ENCODE data around the gene TEX11.

Gene TEX11

DNA sequence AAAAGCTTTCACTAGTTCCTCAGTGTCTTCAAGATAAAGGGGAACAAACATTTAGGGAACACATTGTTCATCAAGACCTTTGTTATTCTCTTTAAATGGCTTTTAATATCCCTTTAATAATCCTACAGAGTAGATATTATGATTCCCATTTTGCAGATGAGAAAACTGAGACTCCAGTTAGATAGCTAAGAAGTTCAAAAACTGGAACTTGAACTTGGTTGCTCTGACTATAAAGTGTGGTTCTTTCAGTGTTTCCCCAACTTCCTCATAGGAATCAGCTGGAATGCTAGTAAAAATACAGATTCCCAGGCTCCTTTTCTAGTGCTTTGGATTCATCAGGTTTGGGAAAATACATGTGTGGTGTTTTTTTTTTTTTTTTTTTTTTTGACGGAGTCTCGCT is 426.2 kb downstream of the TEX11 start:
- DNase-seq = no peak

DNA sequence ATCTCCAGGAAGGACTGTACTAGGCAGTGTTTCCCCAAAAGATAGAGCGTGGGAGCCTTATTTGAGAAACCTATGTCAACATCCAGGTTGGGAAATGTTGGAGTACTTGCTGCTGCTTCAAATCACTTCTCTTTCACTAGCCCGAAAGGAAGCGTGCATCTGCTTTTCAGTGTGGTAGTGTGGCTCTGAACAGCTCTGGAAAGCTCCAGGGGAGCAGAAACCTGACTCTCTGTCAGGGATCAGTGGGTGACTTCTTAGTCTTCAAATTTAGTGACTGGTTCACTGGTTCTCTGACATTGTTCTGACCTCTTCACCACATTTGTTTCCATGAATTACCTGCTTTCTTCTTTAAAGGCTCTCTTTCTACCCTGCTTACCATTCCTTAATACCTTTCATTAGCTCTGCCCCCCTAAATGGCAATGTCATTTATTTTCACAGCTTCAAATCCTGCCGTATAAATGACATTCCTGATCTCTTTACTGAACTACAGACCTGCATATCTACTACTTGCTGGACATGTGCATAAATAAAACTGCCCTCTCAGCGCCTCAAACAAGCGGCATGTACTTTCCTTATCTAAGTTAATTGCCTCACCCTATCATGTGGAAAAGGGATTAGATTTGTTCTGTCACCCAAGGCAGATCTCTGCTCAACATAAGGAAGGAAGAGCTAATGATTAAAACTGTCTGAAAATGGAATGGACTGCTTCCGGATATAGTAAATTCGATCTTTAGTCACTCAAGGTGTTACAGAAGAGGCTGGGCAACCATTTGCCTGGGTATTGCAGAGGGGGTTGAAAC is 426.8 kb downstream of the TEX11 start:
- DNase-seq = no peak

DNA sequence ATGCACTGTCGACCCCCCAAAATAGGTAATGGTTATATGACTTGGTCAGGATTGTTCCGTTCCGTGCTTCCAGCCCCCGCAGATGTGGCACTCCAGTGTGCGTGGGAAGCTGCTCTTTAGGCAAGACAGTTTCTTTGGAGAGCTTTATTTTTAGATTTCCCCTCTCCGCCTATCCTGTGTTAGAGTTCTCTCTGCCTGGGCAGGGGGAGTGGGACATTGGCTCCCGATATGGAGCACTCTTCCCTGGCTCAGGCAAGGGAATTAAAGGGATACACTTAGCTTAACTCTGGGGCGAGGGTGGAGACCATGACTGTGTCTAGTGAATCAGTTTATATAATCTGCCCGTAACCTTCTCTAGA is 427.9 kb downstream of the TEX11 start:
- no peak for DNase-seq

DNA sequence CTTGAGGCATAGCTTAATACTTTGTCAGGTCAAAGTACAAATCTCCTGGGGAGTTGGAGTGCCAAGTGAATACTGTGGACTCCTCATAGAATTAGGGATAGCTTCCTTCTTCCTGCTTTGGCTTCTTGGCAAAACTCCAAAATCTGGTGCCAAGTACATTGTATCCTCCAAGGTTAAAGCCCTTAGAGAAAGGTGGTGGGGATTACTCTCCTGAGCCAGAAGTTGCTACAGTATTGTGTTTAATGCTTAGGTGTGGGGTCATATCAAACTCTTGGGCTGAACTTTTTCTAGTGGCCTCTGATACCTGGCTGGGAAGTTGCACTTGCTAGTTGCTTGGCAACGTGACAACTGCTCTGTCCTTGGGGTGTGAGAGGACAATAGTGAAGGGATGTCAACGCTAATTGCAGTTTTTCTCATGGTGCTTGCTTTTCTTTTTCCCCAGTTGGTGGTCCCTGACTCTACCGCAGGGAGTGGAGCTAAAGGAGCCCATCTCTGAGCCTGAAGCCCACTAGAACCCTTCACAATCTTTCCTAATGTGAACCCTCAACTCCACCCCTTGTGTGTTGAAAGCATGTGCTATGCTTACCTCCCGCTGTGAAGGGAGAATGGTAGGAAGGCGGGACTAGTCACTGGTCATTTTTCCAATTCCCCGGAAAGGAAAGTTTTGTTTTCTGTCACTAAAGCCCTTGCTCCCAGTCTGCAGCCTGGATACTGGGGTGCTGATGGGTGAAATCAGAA is 428.4 kb downstream of the TEX11 start:
- DNase-seq = no peak

DNA sequence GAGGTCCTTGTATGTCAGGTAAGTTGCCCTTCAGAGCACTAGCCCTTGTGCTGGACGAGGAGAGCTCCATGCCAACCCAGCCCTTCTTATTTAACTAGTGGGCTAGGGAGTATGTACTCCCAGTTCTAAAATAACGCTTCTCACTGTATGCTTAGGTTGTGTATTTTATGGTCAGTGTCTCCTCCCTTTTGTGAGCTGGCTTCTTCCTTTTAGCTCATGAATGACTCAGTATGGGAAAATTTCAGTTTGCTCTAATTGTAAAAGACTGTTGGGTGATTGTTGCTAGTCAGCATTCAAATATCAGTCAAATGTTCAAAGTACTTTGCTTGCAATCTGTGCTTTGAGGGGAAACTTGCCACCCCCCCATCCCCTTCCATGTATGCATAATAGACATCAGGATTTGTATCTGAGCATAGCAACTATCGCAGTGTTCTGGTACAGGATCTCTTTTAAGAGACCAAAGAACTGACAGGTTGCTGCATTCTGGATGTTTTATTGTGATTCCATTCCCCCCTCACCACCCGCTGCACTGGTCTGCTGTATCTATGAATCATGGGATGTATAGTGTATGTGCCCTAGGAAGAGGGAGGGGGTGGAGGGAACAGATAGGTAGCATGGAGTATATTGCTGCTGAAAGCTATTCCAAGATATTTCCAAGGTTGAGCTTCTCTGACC is 429.1 kb downstream of the TEX11 start:
- no peak for DNase-seq

Data from NCI-H187 (cell line).